Mucosa of stomach (tissue), 1 donor: Measurements from ENCODE around the gene CDK1.
A peak's percentile ranks its signal among the peaks of the same experiment; 100 is the strongest.

Experiments
- H3K27me3 ChIP-seq: one replicate; pipeline ENCODE4 v1.7.0; 2013; ENCODE audit warnings: mild to moderate bottlenecking, low read length; ENCODE audit not compliant: control insufficient read depth, insufficient read depth
- H3K36me3 ChIP-seq: one replicate; pipeline ENCODE4 v1.7.0; 2013; ENCODE audit warnings: low read length; ENCODE audit not compliant: control insufficient read depth, insufficient read depth
- H3K4me1 ChIP-seq: one replicate; pipeline ENCODE4 v1.7.0; 2013; ENCODE audit warnings: mild to moderate bottlenecking, low read length; ENCODE audit not compliant: control insufficient read depth, insufficient read depth
- H3K4me3 ChIP-seq: one replicate; pipeline ENCODE4 v1.7.0; 2013; ENCODE audit warnings: low read length
- H3K9ac ChIP-seq: one replicate; pipeline ENCODE4 v1.7.0; 2013; ENCODE audit warnings: mild to moderate bottlenecking, low read length, moderate library complexity
- H3K9me3 ChIP-seq: one replicate; pipeline ENCODE4 v1.7.0; 2013; ENCODE audit warnings: mild to moderate bottlenecking, low read length, moderate library complexity; ENCODE audit not compliant: control insufficient read depth
- donor health status: Pancreatic carcinoma.

CDK1 gene

DNA sequence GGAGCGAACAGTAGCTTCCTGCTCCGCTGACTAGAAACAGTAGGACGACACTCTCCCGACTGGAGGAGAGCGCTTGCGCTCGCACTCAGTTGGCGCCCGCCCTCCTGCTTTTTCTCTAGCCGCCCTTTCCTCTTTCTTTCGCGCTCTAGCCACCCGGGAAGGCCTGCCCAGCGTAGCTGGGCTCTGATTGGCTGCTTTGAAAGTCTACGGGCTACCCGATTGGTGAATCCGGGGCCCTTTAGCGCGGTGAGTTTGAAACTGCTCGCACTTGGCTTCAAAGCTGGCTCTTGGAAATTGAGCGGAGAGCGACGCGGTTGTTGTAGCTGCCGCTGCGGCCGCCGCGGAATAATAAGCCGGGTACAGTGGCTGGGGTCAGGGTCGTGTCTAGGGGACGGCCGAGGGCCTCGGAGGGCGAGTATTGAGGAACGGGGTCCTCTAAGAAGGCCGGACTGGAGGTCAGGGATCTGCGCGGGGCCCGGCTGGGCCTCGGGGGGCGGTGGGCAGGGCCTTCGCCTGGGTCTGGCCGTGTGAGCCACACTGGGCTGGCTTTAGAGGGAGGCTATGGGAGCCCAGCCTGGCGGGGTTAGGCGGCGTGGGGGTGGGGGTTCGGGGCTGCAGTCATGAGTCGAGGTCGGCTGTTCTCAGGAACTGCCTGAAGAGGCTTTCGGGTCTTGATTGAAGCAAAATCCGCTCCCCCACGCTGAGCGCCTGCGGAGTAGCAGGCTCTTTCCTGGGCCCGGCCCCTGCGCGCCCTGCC is at the start of gene CDK1:
TSS of gene CDK1 (plus strand) at position 265 of the 757 bp plus-strand sequence. CDS start 1,688 bp downstream, outside the sequence.
- Histone ChIP-seq H3K27me3 (no peaks in the 10 kb centered on the region), H3K36me3 (no peaks in the 10 kb centered on the region), H3K4me3 (peak within 1 kb of the TSS; percentile 54), H3K9ac (peak within 1 kb of the TSS; percentile 72), H3K4me1 (no peaks in the 10 kb centered on the region), H3K9me3 (no peaks in the 10 kb centered on the region)

DNA sequence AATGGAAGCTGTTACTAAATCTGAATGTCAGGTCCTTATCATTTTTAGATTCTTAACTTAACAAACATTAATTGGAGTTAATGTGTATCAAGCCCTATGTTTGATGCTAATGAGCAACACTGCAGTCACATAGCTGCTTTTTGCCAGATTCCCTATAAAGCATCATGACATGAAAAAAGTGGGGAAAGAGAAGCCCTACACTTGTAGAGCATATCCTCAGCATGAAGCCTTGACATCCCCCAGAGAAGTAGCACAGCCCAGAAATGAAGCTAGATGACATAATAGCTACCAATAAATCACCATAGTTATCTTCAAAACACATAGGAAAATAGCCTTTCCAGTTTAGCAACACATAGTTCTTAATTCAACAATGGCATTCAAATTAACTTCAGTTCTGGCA is 49.2 kb upstream of the CDK1 start:
- Histone ChIP-seq H3K9ac (no peak overlapping the region), H3K9me3 (no peaks in the 10 kb centered on the region), H3K36me3 (no peaks in the 10 kb centered on the region), H3K4me3 (no peak overlapping the region), H3K4me1 (peaks cover 18% of the 10 kb centered on the region), H3K27me3 (no peaks in the 10 kb centered on the region)

DNA sequence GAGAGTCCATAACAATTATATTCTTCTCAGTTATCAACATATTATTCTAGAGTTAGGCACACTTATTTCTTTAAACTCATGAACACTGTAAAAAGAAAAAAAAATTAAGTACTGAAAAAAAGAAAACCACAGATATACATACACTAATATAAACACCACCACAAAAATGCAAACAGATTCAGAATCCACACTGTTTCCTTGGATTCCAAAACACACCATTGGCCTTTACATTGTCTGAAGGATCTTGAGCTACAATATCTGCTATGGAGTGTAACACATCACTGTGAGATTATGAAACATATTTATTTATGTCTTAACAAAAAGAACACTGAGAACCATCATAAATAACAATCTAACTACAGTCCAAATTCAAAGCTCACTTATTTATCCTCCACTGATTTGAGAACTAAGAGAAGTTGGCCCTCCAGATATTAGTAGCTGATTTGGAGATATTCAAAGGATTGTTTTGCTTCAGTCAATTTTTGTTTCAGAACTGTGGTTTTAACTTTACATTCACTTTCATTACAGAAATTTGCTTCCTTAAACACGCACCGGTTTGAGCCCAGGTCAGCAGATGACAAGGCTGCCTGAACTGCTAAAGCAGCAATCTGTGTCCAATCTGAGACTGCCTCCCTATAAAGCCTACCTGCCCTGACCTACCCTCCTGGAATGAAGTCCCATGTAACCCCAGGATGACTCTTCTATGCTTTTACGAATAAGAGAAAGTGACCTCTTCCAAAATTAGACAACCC is 47.0 kb upstream of the CDK1 start:
- Histone ChIP-seq H3K4me1 (peaks cover 18% of the 10 kb centered on the region), H3K36me3 (no peaks in the 10 kb centered on the region), H3K4me3 (no peak overlapping the region), H3K9ac (peak overlapping the region; percentile 83), H3K9me3 (no peaks in the 10 kb centered on the region), H3K27me3 (no peaks in the 10 kb centered on the region)

DNA sequence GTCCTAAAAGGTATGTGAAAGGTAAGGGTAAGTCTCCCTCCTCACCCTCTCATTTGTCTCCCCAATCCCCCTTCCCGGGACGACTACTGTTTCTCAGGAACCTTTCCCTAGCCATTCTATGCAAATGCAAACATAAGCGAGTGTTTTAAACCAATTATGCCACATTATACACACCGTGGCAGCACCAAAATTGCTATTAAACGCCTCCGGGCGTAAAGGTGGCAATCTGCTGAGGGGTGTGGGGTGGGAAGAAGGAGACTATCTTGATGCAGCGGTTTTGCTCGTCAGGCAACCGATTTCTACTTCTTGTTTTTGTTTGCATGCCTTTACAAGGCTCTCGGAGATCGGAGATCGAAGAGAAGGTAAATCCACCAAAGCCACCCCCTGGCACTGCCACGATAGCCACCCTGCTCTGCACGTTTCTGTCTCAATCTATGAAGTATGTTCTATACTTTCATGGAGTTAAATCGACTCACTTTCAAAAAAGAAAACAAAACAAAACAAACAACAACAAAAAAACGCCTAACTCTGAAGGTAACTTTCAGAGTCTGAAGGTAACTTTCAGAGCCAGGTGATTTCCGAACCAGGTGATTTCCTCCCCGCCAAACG is 46.0 kb upstream of the CDK1 start:
- Histone ChIP-seq H3K4me3 (peak overlapping the region; percentile 44), H3K36me3 (no peaks in the 10 kb centered on the region), H3K9me3 (no peaks in the 10 kb centered on the region), H3K4me1 (peaks cover 15% of the 10 kb centered on the region), H3K9ac (peak overlapping the region; percentile 83), H3K27me3 (no peaks in the 10 kb centered on the region)

DNA sequence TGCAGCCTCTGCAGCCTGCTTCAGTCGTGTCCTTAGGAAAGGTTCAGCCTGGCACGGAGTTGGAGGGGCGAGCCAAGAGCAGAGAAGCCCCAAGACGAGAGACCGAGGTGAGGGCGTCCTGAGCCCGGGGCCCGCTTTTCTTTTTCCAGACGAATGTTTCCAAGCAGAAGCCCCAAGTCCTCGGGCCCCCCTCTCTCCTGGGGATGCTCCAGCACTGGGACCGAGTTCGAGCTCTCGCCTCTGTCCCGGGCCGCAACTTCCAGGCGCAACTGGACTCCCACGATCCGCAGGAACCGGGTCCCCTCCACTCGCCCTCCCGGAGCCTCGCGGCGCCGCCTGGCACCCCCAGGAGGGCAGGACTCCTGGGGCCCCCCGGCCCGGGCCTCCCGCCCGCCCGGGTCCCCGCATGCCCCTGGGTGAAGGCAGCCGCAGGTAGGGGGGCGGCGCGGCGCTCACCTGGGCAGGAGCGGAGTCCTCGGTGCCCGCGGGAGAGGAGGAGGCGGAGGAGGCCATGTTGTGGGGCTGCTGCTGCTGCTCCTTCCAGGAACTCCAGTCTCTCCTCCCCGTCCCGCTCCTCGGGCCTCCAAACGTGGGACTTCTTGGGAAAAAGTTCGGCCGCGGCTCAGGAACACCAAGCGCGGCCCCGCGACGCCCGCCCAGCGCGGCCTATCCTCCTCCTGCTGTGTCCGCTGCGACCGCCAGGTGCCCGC is 45.3 kb upstream of the CDK1 start:
- H3K9ac ChIP-seq: peak overlapping the region; percentile 83
- no peaks in the 10 kb centered on the region for H3K36me3 ChIP-seq
- H3K4me1 ChIP-seq: peaks cover 15% of the 10 kb centered on the region
- no peaks in the 10 kb centered on the region for H3K27me3 ChIP-seq
- H3K9me3 ChIP-seq: no peaks in the 10 kb centered on the region
- H3K4me3 ChIP-seq: peak overlapping the region; percentile 44

DNA sequence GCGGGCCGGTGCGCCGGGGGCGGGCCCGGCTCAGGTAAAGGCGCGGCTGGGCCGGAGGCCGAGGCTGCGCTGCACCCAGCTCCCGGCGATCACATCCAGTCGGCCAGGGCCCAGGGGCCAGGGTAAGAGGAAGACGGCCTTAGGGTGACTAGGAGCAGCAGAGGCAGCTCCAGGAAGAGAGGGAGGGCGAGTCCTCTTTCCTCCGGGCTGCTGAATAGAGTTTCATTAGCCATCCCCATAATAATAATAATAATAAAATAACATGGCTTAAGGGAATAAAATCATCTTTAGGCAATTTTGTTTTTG is 44.8 kb upstream of the CDK1 start:
- H3K4me3 ChIP-seq: peak overlapping the region; percentile 44
- H3K36me3 ChIP-seq: no peaks in the 10 kb centered on the region
- H3K27me3 ChIP-seq: no peaks in the 10 kb centered on the region
- H3K9me3 ChIP-seq: no peaks in the 10 kb centered on the region
- peak overlapping the region; percentile 83 for H3K9ac ChIP-seq
- peaks cover 15% of the 10 kb centered on the region for H3K4me1 ChIP-seq

DNA sequence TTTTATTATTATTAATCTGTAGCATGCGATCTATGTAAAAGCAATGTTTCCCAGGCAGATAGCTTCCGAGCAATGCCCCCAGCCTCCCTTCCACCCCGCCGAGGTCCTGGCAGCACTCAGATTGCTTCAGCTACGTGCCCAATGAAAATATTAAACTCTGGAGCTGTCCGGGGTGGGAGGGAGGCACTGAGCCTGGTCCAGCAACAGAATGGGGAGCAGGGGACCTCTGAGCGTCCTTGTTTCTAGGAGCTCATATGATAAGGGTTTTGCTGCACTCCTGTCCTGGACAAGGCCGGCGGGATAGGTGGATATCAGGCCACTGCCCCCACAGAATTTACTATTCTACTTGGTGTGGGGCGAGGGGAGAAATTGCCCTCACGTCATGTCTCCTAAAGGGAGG is 44.5 kb upstream of the CDK1 start:
- H3K4me3 ChIP-seq: no peak overlapping the region
- H3K4me1 ChIP-seq: peaks cover 14% of the 10 kb centered on the region
- H3K27me3 ChIP-seq: no peaks in the 10 kb centered on the region
- no peak overlapping the region for H3K9ac ChIP-seq
- H3K36me3 ChIP-seq: no peaks in the 10 kb centered on the region
- no peaks in the 10 kb centered on the region for H3K9me3 ChIP-seq

DNA sequence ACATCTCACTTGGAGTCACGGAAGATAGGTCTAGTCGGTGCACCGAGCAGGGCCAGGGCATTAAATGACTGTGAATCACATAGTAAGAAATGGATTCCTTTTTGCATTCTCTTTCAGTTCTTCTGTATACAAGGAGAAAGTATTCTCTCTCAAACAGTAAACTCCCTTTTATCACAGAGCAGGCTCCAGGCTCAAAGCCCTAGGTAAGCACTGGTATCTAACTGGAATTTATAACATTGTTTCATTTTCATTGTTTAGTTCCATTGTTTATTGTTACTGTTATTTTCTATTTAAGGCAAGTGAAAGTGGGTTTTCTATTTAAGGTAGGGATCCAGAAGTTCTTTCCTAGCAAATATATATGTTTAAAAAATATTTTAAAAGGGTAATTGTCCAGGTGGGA is 44.1 kb upstream of the CDK1 start:
- Histone ChIP-seq H3K9me3 (no peaks in the 10 kb centered on the region), H3K27me3 (no peaks in the 10 kb centered on the region), H3K4me1 (peaks cover 10% of the 10 kb centered on the region), H3K9ac (no peak overlapping the region), H3K4me3 (no peak overlapping the region), H3K36me3 (no peaks in the 10 kb centered on the region)

DNA sequence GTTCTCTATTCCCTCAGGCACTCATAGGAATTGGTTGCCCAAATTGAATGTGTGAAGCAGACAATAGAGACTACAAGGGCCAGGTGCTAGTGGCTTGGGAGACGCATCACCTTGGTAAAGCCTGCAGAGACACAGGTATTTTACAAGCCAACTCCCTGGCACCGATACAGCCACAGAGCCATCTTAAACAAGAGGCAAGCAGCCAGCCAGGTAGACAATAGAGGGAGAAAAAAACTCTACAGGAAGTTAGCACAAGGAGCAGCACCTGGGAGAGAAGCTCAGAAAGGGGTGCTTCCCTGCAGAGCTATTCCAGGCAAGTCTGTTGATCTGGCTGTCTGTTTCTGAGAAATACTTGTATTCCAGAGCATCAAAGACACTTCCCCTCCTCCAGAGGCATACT is 43.0 kb upstream of the CDK1 start:
- peaks cover 10% of the 10 kb centered on the region for H3K4me1 ChIP-seq
- H3K27me3 ChIP-seq: no peaks in the 10 kb centered on the region
- no peaks in the 10 kb centered on the region for H3K9me3 ChIP-seq
- H3K9ac ChIP-seq: no peak overlapping the region
- H3K4me3 ChIP-seq: no peak overlapping the region
- no peaks in the 10 kb centered on the region for H3K36me3 ChIP-seq

DNA sequence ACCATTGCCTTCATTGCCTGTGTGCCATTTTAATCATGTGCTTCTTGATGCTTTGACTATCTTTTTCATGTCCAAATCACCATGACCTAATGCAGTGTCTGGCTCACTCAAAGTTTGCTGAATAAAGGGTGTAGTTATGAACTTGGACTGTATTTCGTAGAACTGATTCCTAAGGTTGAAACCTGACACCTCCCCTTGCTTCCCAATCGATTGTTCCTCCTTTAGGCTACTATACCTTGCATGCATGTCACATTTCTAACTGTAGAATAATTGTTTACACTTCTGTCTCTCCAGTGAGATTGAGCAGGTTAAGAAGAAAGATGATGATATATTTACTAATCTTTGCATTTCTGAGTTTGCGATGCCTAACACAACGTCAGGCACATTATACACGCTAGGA is 41.0 kb upstream of the CDK1 start:
- Histone ChIP-seq H3K4me3 (no peak overlapping the region), H3K9me3 (no peaks in the 10 kb centered on the region), H3K36me3 (no peaks in the 10 kb centered on the region), H3K27me3 (no peaks in the 10 kb centered on the region), H3K4me1 (peaks cover 6% of the 10 kb centered on the region), H3K9ac (no peak overlapping the region)

DNA sequence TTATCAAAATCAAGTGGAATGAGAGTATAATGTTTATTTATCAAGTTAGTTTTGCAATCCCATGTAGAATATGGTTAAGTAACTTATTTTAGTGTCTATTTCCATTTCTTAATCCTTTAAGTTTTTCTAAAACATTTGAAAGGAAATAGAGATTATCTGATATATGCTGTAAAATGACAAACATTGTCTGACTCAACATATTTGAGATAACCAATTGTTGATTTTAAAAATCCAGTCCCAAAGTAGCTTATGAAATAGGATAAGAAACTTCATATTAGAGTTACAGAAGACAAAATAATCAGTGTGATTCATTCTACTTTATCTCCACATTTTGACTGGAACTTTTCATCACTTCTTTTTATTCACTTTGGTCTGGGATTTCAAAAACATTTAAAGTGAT is 38.7 kb upstream of the CDK1 start:
- no peak overlapping the region for H3K9ac ChIP-seq
- H3K36me3 ChIP-seq: no peaks in the 10 kb centered on the region
- H3K4me1 ChIP-seq: no peaks in the 10 kb centered on the region
- no peaks in the 10 kb centered on the region for H3K27me3 ChIP-seq
- no peak overlapping the region for H3K4me3 ChIP-seq
- no peaks in the 10 kb centered on the region for H3K9me3 ChIP-seq

DNA sequence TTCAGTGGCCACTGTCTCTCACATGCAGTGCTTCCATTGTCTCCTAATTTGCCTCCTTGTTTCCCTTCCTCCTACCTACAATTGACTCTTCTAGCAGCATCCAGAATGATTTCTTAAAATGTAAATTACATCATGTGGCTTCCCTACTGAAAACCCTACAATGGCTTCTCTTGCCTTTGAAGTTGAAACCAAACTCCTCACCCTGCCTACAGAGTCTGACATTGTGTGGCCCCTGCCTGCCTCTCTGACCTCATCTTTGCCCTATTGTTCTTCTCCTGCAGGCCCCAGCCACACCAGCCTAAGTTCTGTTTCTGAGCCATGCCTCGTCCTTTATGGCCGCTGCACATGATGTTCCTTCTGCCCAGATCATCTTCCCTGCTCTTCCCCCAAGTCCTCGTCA is 35.8 kb upstream of the CDK1 start:
- H3K36me3 ChIP-seq: no peaks in the 10 kb centered on the region
- H3K27me3 ChIP-seq: no peaks in the 10 kb centered on the region
- H3K9ac ChIP-seq: no peak overlapping the region
- H3K9me3 ChIP-seq: no peaks in the 10 kb centered on the region
- no peaks in the 10 kb centered on the region for H3K4me1 ChIP-seq
- no peak overlapping the region for H3K4me3 ChIP-seq
